GM12872 (cell line): Measurements from ENCODE around the gene SART3.

ENCODE experiments used
- TF ChIP-seq, protein P1 (sequence below): IDR thresholded peaks from 3 replicates; pipeline ENCODE4 v1.5.1; 2011; ENCODE audit warnings: low read depth, mild to moderate bottlenecking, low read length, moderate library complexity; ENCODE audit not compliant: insufficient read depth

Gene SART3

DNA sequence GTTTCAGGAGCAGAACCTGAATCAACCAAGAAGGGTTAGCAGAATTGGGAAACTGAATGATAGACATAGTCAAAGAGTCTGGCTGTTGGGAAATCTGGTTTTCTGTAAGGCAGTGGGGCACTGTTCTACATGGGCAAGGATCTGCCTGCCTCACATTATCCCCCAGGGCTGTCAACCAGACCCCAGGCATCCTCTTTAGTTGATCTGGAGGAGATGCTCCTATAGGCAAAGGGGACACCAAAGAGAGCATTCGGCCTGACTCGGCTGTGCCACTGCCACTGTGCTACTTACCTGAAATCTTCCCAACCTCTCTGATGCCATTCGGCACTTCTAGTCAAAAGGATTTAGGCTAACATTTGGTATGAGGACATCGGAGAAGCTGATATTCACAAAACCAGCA is 5.5 kb upstream of the SART3 start:
- TF ChIP-seq, protein P1, sequence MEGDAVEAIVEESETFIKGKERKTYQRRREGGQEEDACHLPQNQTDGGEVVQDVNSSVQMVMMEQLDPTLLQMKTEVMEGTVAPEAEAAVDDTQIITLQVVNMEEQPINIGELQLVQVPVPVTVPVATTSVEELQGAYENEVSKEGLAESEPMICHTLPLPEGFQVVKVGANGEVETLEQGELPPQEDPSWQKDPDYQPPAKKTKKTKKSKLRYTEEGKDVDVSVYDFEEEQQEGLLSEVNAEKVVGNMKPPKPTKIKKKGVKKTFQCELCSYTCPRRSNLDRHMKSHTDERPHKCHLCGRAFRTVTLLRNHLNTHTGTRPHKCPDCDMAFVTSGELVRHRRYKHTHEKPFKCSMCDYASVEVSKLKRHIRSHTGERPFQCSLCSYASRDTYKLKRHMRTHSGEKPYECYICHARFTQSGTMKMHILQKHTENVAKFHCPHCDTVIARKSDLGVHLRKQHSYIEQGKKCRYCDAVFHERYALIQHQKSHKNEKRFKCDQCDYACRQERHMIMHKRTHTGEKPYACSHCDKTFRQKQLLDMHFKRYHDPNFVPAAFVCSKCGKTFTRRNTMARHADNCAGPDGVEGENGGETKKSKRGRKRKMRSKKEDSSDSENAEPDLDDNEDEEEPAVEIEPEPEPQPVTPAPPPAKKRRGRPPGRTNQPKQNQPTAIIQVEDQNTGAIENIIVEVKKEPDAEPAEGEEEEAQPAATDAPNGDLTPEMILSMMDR = no peak

DNA sequence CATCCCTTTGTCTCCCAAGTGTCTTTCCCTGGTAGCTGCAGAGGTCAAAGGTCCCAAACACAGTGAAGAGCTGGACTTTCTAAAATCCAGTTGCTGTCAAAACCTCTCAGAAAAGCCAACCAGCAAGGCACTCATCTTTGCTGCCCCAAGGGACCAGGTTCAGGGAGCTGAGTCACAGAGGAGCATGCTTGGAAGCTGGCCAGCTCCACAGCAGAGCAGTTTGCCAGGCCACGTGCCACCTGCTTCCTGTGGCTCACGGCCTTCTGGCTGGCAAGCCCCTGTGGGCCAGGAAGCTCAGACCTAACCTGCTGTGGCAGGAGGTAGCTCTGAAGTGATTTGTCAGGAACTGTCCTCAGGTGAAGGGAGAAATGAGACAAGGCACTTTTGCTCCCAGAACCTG is 5.0 kb upstream of the SART3 start:
- TF ChIP-seq, protein P1 = no peak

DNA sequence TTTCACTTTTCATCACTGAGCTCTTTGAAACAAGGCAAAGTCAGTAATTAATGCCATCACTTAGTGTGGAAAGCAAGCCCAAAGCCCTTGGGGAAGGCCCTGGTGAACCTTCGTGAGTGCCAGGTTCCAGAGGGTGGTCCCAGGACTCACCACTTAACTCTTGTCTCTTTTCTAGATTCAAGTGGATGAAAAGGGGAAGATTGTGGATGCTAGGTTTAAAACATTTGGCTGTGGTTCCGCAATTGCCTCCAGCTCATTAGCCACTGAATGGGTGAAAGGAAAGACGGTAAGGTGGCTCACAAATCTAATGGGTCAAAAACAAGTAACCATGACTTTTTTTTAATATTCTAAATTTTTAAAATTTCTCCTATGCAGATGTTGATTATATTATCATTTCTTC is 4.2 kb upstream of the SART3 start:
- TF ChIP-seq, protein P1 = no peak

DNA sequence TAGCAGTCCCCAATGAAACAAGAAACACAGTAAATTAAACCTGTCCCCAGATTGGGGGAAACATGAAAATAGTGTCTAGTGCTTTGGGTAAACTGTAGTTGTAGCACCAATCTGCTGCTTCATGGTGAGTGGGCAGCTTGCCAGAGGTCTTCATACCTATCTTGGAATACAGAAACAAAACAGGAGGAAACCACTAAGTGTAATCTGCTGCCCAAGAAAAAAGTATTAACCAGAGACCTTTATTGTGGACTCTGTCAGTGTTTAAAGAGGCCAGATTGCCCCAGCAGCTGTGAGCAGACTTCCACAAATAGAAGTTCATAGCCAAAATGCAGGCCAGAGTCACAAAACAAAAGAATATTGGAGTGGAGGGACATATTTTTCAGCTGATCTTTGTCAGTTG is 3.8 kb upstream of the SART3 start:
- TF ChIP-seq, protein P1 = no peak

DNA sequence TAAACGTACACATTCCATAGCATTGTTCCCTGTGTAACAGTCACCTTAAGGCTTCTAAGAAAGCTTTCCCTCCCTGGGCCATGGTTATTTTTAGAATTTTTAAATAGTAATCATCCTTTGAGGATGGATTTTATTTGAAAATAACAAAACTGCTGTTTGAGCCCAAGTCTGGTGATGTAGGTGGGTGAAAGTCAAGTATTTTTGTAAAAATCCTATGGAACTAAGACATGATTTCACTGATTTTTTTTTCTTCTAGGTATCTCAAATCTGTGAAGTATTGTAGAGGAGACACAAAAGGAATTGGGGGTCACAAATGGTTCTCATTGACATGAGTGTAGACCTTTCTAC is 2.8 kb upstream of the SART3 start:
- TF ChIP-seq, protein P1 = no peak

DNA sequence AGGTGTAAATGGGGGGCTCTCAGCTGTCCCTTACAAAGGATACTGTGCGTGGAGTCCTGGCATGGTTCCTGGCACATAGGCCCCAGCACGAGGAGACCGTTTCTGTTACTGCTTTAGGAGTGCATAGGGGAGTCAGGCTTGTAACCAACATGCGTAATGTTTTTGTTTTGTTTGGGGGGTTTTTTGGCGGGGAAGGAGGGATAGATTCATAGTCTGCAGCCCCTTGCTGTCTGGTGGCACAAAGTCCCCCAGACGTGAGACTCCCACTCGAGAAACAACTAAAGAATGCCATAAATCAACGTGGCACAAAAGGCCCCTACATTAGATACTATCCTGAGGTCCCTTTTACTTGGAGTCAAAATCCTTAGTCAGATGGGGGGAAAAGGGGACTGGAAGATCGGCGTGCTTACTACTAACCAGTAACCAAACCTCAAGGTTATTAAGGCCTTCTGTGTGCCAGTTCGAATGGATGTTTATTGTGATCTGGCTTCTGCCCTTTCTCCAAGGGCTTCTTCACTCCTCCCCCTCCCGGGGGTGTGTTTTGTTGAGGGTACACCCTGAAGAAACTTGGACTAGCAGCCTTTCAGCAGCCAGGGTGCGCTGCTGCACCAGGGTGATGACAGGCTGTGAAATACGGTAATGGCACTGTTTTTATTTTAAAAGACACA is 2.3 kb upstream of the SART3 start:
- TF ChIP-seq, protein P1 = peak; percentile 88

DNA sequence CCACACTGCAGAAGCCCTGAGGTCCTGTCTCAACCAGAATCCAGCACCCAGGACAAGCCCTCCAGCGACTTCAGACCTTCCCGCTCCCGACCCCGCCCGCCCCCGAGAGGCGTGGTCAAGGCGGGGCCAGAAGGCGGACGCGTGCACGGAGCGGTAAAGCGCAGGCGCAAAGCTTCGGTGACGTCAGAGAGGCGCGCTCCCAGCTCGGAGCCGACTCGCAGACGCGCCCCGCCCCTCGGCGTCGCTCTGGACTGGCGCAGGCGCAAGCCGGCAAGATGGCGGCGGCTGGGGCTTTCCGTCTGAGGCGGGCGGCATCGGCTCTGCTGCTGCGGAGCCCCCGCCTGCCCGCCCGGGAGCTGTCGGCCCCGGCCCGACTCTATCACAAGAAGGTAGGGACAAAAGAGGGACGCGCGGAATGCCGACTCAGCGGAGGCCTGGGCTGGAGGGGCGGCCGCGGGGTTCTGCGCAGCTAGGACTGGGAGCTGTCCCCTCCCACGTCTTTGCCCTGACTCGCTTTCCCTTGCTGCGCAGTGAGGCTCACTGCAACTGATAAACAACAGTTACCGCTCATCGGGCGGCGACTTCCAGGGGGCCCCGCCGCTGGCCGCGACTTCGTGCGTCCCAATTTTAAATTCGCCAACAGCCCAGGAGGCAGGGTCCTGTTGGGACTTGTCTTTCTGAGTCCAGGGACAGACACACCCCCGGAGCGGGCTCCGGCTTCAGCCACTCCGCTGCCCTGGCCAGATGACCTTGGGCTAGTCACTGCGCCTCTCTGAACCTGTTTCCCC is 1.6 kb upstream of the SART3 start, which contains the start of gene ISCU:
ISCU (plus strand) TSS at position 249 of the 788 bp plus-strand sequence; CDS start at position 276, 27 bp downstream.
- TF ChIP-seq, protein P1 = no peak
